DMS153 treated with DMSO at 0.1 percent for 48 hours (cell line): ENCODE data around the gene PIPOX.

Experiments used
- DNase-seq: peaks from one replicate; lab custom pipeline; 2025; ENCODE audit not compliant: unreplicated experiment; lab: John Stamatoyannopoulos, UW

PIPOX gene

DNA sequence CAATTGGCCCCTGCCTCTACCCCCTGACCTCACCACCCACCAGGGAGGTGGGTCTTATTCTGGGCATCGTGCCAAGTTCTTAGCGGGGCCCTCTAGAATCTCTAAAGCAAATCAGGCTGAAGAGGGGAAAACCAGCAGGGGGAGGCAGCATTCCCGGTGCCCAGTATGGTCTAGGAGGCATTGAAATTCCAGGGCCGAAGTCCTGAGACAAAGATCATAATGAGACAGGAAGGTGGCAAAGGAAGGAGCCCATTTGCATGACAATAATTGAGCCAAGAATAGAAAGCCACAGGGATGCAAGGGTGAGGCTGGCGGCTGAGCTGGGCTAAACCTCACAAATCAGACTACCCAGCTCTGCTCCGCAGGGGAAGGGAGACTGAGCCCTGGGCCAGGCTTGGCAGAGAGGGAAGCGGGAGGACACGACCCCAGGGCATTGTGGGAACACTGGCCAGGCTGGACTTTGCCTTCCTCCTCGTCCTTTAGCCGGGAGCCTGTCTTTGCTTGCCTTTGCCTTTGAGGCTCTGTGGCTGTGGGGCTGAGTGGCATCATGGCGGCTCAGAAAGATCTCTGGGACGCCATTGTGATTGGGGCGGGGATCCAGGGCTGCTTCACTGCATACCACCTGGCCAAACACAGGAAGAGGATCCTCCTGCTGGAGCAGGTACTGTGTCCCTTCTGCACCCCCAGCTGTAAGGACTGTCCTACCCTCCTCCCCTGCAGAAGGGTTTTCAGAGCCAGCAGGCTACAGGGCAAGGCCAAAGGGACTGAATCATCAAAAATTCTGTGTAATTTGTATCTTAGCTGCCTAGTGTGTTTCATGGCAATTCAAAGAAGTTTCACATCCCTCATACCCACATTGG lies at the start of gene PIPOX:
Gene PIPOX, plus strand, starts transcription at position 463 of the 860 bp plus-strand sequence. Its CDS starts 85 bp downstream, at position 548.
- DNase-seq = peak; percentile 93

- DNase-seq = no peak
Measured at GRCh38 chr17:28993645-28994426, 49.1 kb upstream of the PIPOX start.

GRCh38 chr17:28996554-28997096 lies 46.3 kb upstream of the PIPOX start:
- DNase-seq = no peak

- DNase-seq = no peak
Measured at GRCh38 chr17:28997806-28998205, 45.1 kb upstream of the PIPOX start.

GRCh38 chr17:28999206-28999605 lies 43.7 kb upstream of the PIPOX start:
- peak; percentile 56 for DNase-seq

- DNase-seq = no peak
Measured at GRCh38 chr17:29000973-29001372, 42.0 kb upstream of the PIPOX start.

- DNase-seq = no peak
Measured at GRCh38 chr17:29002811-29003210, 40.1 kb upstream of the PIPOX start.

DNA sequence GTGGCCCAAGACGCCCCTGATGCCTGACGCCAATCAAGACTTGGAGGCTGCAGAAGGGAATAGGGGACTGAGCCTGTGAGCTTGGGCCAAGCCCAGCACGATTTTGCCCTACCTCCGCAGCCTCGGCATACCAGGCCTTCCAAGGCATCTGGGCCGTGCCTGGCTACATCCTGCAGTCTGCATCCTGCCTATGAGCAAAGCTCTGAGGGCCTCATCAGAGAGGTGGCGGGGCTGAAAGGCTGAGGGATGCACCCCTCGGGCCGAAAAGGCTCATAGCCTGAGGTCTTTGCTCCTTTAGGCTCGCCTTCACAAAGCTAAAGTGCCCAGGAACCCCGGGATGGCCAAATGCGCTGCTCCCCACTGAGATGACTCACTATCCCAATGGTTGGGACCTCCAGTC lies 39.7 kb upstream of the PIPOX start:
- no peak for DNase-seq

GRCh38 chr17:29004081-29004692 lies 38.8 kb upstream of the PIPOX start:
- no peak for DNase-seq

DNA sequence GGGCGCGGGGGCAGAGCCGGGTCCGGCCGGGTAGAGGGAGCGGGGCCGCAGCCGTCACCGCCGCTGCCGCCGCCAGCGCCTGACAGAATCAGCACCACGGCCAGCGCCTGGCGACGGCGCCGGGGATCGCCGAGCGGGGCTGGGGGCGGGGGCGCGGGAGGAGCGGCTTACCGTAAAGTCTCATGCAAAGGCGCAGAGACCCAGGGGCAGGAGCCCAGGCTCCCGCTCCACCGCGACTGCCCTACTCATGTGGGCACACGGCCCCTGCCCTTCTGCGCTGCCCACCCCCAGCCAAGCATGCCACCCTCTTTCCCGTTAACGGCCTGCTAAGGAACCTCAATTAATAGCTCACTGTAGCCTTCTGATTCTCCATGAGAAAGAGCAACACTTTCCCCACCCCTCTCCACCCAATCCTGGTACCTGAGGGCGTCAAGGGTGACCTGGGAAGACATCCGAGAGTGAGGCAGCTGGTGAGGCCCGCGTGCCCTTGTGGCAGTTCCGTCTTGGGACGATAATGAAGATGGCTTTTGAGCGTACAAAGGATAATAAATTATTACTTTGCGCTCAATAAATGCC lies 36.9 kb upstream of the PIPOX start, which contains the start of gene SEZ6:
Gene SEZ6, minus strand, starts transcription at position 98 of the 576 bp plus-strand sequence. CDS start 164 bp downstream, outside the sequence.
- peak; percentile 54 for DNase-seq

DNA sequence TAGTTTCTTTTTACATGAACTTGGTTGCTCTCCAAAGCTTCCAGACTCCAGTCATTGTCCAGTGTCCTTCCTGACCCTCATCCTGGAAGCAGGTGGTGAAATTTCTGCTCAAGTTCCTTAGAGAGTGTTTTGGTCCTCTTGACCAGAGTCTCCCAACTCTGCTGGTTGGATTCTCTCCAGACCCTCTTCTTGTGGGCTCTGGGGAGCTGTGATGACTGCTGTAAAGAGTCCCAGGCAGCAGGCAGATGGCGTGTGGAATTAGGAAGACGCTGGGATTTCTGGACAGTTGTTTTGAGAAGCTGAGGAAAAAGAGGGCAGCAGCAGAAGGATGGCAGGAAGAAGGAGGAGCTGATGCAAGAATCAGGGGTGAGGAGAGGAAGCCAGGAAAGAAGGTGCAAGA lies 35.5 kb upstream of the PIPOX start:
- no peak for DNase-seq

DNA sequence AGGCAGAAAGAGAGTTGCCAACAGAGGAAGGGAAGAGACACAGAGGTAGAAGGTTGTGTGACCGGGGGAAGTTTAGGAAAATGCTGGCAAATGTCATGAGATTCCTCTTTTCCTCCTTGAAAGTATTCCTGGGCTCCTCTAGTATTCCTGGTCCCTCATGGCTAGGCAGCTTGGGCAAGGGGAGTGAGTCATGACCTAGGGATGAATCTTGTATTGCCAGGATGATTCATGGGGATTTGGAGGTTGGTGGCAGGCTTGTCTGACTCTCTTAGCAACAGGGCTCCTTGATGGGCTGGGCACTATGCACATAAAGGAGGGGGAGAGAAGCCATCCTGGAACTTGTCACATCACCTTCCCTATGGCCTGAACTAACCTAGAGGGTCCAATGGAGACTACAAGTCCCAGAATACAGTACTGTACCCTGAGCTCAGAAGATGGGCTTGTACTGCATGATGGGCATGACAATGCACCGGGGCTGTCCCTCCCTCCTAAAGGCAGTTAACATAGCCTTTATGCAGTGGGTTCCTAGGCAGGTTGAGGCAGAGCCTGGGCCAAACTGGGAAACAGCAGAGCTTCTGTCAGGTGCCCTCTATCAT lies 35.0 kb upstream of the PIPOX start:
- DNase-seq = no peak

- DNase-seq = no peak
Measured at GRCh38 chr17:29008591-29008990, 34.4 kb upstream of the PIPOX start.

- DNase-seq = no peak
Measured at GRCh38 chr17:29010129-29010528, 32.8 kb upstream of the PIPOX start.

- DNase-seq = no peak
Measured at GRCh38 chr17:29010586-29010985, 32.4 kb upstream of the PIPOX start.

GRCh38 chr17:29012535-29012934 lies 30.4 kb upstream of the PIPOX start:
- DNase-seq = no peak

GRCh38 chr17:29014716-29015115 lies 28.2 kb upstream of the PIPOX start:
- DNase-seq = no peak

GRCh38 chr17:29016345-29017210 lies 26.4 kb upstream of the PIPOX start:
- no peak for DNase-seq

- no peak for DNase-seq
Measured at GRCh38 chr17:29018788-29019474, 24.0 kb upstream of the PIPOX start.
